NCI-H1105 treated with DMSO at 0.1 percent for 48 hours (cell line): ENCODE data around the gene SCAF4.
"Not testable (repeated sequence)": the region's sequence is repeated elsewhere in the genome, so short reads cannot be mapped to it uniquely, and the experiment has no call there.

Experiments
- DNase-seq: peaks from one replicate; lab custom pipeline; 2025; lab: John Stamatoyannopoulos, UW

Gene SCAF4

GRCh38 chr21:31731857-31732596 lies at the start of gene SCAF4:
Gene SCAF4, minus strand, starts transcription at chr21:31732118. Its CDS starts 426 bp downstream, at chr21:31731692.
- peak; percentile 92 for DNase-seq

- DNase-seq: peak; percentile 57
These were observed 49.0 kb upstream of the SCAF4 start for GRCh38 chr21:31780944-31781343.

GRCh38 chr21:31778546-31778945 lies 46.6 kb upstream of the SCAF4 start:
- DNase-seq: no peak

- no peak for DNase-seq
These were observed 45.9 kb upstream of the SCAF4 start for GRCh38 chr21:31777857-31778256.

GRCh38 chr21:31774031-31774430 lies 42.1 kb upstream of the SCAF4 start:
- DNase-seq: no peak

- DNase-seq: no peak
These were observed 41.0 kb upstream of the SCAF4 start for GRCh38 chr21:31772674-31773555.

GRCh38 chr21:31771685-31772084 lies 39.8 kb upstream of the SCAF4 start:
- DNase-seq: no peak

- no peak for DNase-seq
These were observed 36.8 kb upstream of the SCAF4 start for GRCh38 chr21:31768710-31769109.

GRCh38 chr21:31766899-31767298 lies 35.0 kb upstream of the SCAF4 start:
- DNase-seq: no peak

- not testable (repeated sequence) for DNase-seq
These were observed 33.9 kb upstream of the SCAF4 start for GRCh38 chr21:31765850-31766249.

- no peak for DNase-seq
These were observed 29.0 kb upstream of the SCAF4 start for GRCh38 chr21:31760931-31761330.

- DNase-seq: no peak
These were observed 24.9 kb upstream of the SCAF4 start for GRCh38 chr21:31756787-31757186.

- no peak for DNase-seq
These were observed 23.1 kb upstream of the SCAF4 start for GRCh38 chr21:31755027-31755426.

- no peak for DNase-seq
These were observed 22.7 kb upstream of the SCAF4 start for GRCh38 chr21:31754708-31754960.

GRCh38 chr21:31753949-31754707 lies 22.2 kb upstream of the SCAF4 start:
- no peak for DNase-seq

- no peak for DNase-seq
These were observed 21.0 kb upstream of the SCAF4 start for GRCh38 chr21:31752967-31753366.

GRCh38 chr21:31752352-31752751 lies 20.4 kb upstream of the SCAF4 start:
- no peak for DNase-seq

GRCh38 chr21:31750843-31751242 lies 18.9 kb upstream of the SCAF4 start:
- no peak for DNase-seq

- no peak for DNase-seq
These were observed 12.4 kb upstream of the SCAF4 start for GRCh38 chr21:31744182-31744800.

- DNase-seq: no peak
These were observed 11.8 kb upstream of the SCAF4 start for GRCh38 chr21:31743712-31744111.

GRCh38 chr21:31741116-31741515 lies 9.2 kb upstream of the SCAF4 start:
- DNase-seq: no peak
